CD14-positive monocyte (primary cell): ENCODE results near the gene FGD4. TPM values are rescaled to one million over a fixed set of nuclear protein-coding genes. Genes with fewer than 3 reads are reported as not detected.

Experiments used
- DNase-seq, 3 donors: peaks; one replicate each; pipeline ENCODE4 v3.0.0-alpha.2; 2011 to 2022
- H2AFZ ChIP-seq: 2 replicates; pipeline ENCODE4 v1.6.0; 2012; ENCODE audit warnings: mild to moderate bottlenecking, low read depth, low read length, inconsistent platforms; ENCODE audit not compliant: insufficient read depth, poor library complexity, severe bottlenecking
- H3K27ac ChIP-seq, 2 donors: 1 replicate in 1 of 2; 2 replicates in 1 of 2; pipeline ENCODE4 v1.5.1; 2012 to 2013; ENCODE audit warnings: low read length in 2 of 2, control low read depth in 1 of 2, inconsistent platforms in 1 of 2, low read depth in 1 of 2, mild to moderate bottlenecking in 1 of 2
- H3K27me3 ChIP-seq, 2 donors: one replicate each; pipeline versions ENCODE4 v1.6.0 to v1.6.1; 2011 to 2013; ENCODE audit warnings: low read length in 2 of 2; ENCODE audit not compliant: control insufficient read depth in 2 of 2, insufficient read depth in 2 of 2
- H3K36me3 ChIP-seq, 2 donors: replicated peaks in 1 of 2; 1 replicate in 1 of 2; 2 replicates in 1 of 2; pipeline versions ENCODE4 v1.5.1 to v1.6.1; 2012 to 2013; ENCODE audit warnings: low read length in 2 of 2, control low read depth in 1 of 2, inconsistent platforms in 1 of 2, mild to moderate bottlenecking in 1 of 2; ENCODE audit not compliant: insufficient read depth in 2 of 2, control insufficient read depth in 1 of 2
- H3K4me1 ChIP-seq, 2 donors: 1 replicate in 1 of 2; 2 replicates in 1 of 2; pipeline versions ENCODE4 v1.5.1 to v1.6.1; 2012 to 2013; ENCODE audit warnings: low read length in 2 of 2, control low read depth in 1 of 2, inconsistent platforms in 1 of 2, mild to moderate bottlenecking in 1 of 2, moderate library complexity in 1 of 2; ENCODE audit not compliant: insufficient read depth in 2 of 2, control insufficient read depth in 1 of 2
- H3K4me2 ChIP-seq: replicated peaks from 2 replicates; pipeline ENCODE3; 2012; ENCODE audit warnings: low read length, moderate library complexity, mild to moderate bottlenecking; ENCODE audit not compliant: poor library complexity, severe bottlenecking; ENCODE audit errors: extremely low read depth
- H3K4me3 ChIP-seq, 3 experiments: fragments of 200-600 bp in 1 of 3; sonication (generic) in 1 of 3; replicated peaks in 1 of 3; 1 replicate in 2 of 3; 2 replicates in 1 of 3; pipeline ENCODE4 v1.5.1; 2011 to 2013; ENCODE audit warnings: low read length in 3 of 3, mild to moderate bottlenecking in 3 of 3, control low read depth in 2 of 3, low read depth in 2 of 3, inconsistent platforms in 1 of 3, moderate library complexity in 1 of 3
- H3K79me2 ChIP-seq: 2 replicates; pipeline ENCODE4 v1.6.0; 2012; ENCODE audit warnings: mild to moderate bottlenecking, control low read depth, inconsistent platforms, low read length, moderate library complexity; ENCODE audit not compliant: insufficient read depth
- H3K9ac ChIP-seq: 2 replicates; pipeline ENCODE4 v1.6.0; 2017; ENCODE audit warnings: low read length, mild to moderate bottlenecking; ENCODE audit not compliant: insufficient read depth, poor library complexity, severe bottlenecking
- H3K9me3 ChIP-seq, 2 donors: replicated peaks in 1 of 2; 1 replicate in 1 of 2; 2 replicates in 1 of 2; pipeline versions ENCODE4 v1.5.1 to v1.6.1; 2012 to 2013; ENCODE audit warnings: low read length in 2 of 2, control low read depth in 1 of 2; ENCODE audit not compliant: control insufficient read depth in 1 of 2, insufficient read depth in 1 of 2
- H4K20me1 ChIP-seq: 2 replicates; pipeline ENCODE4 v1.6.0; 2012; ENCODE audit warnings: mild to moderate bottlenecking, low read length, control low read depth, moderate library complexity; ENCODE audit not compliant: insufficient read depth
- H3K27ac Mint-ChIP-seq, 7 donors: one replicate each; pipeline ENCODE4 v1.8.0; 2020; ENCODE audit warnings: mild to moderate bottlenecking in 7 of 7, mixed read lengths in 7 of 7, moderate library complexity in 6 of 7, inconsistent platforms in 2 of 7
- H3K27me3 Mint-ChIP-seq, 3 donors: one replicate each; pipeline ENCODE4 v1.8.0; 2021 to 2022; ENCODE audit warnings: low read depth in 3 of 3, mild to moderate bottlenecking in 3 of 3, mixed read lengths in 3 of 3, moderate library complexity in 3 of 3, inconsistent platforms in 1 of 3
- H3K36me3 Mint-ChIP-seq, 2 donors: one replicate each; pipeline ENCODE4 v1.8.0; 2020; ENCODE audit warnings: mixed read lengths in 2 of 2, inconsistent platforms in 1 of 2, mild to moderate bottlenecking in 1 of 2
- H3K4me1 Mint-ChIP-seq: one replicate; pipeline ENCODE4 v1.8.0; 2020; ENCODE audit warnings: mild to moderate bottlenecking, mixed read lengths
- H3K4me3 Mint-ChIP-seq, 2 donors: one replicate each; pipeline ENCODE4 v1.8.0; 2020; ENCODE audit warnings: mild to moderate bottlenecking in 2 of 2, mixed read lengths in 2 of 2, moderate library complexity in 1 of 2
- H3K9me3 Mint-ChIP-seq, 7 donors: one replicate each; pipeline ENCODE4 v1.8.0; 2020 to 2022; ENCODE audit warnings: mixed read lengths in 7 of 7, mild to moderate bottlenecking in 6 of 7, moderate library complexity in 6 of 7, inconsistent platforms in 2 of 7
- WGBS: methylation state at CpG from one replicate; pipeline ENCODE4 v1.1.5; 2013; ENCODE audit warnings: missing lambda C conversion rate; ENCODE audit not compliant: insufficient coverage; 5-methylcytosine and 5-hydroxymethylcytosine counted together
- intact Hi-C, 2 donors: fragments of 100-400 bp; cut with micrococcal nuclease; formaldehyde crosslinking; loops; one replicate each; pipeline versions ENCODE4 v1.15.0 to v1.15.1; 2023
- polyA plus RNA-seq, 3 donors: library from polyadenylated mRNA; depleted of rRNA in 1 of 3; unstranded in 2 of 3; stranded (reverse) in 1 of 3; fragments of 300-500 nt in 2 of 3; fragments of >200 nt in 1 of 3; fragmentation: Illumina TruSeq in 2 of 3; gene quantifications; 1 replicate in 2 of 3; 2 replicates in 1 of 3; pipeline ENCODE4 v1.2.3, GENCODE V29; 2012 to 2021
- TF ChIP-seq, protein P1 (sequence below): fragments of 200-600 bp; IDR thresholded peaks from one replicate; pipeline ENCODE4 v1.8.0; 2022; ENCODE audit warnings: antibody characterized with exemption, mild to moderate bottlenecking

The FGD4 gene
- polyA plus RNA-seq, 3 donors, result 5.3 to 34.4 (median 6.0) TPM

- Mint-ChIP-seq H3K36me3 (peaks cover 76 to 89% of the 10 kb centered on the region in 2 donors), H3K4me1 (no peaks in the 10 kb centered on the region), H3K9me3 (peaks cover 3 to 12% (median 7%) of the 10 kb centered on the region in 7 donors), H3K27me3 (no peaks in the 10 kb centered on the region), H3K4me3 (no peak overlapping the region), H3K27ac (no peak overlapping the region)
- Histone ChIP-seq H3K4me1 (no peaks in the 10 kb centered on the region), H2AFZ (no peak overlapping the region), H3K4me2 (no peak overlapping the region), H3K79me2 (no peaks in the 10 kb centered on the region), H3K9ac (no peak overlapping the region), H4K20me1 (peaks cover 6% of the 10 kb centered on the region), H3K27ac (no peak overlapping the region), H3K9me3 (peaks cover 0 to 10% of the 10 kb centered on the region in 2 donors), H3K4me3 (no peak overlapping the region), H3K27me3 (no peaks in the 10 kb centered on the region), H3K36me3 (peaks cover 87 to 99% of the 10 kb centered on the region in 2 donors)
- intact Hi-C loops, result no loop called here
- TF ChIP-seq, protein P1, sequence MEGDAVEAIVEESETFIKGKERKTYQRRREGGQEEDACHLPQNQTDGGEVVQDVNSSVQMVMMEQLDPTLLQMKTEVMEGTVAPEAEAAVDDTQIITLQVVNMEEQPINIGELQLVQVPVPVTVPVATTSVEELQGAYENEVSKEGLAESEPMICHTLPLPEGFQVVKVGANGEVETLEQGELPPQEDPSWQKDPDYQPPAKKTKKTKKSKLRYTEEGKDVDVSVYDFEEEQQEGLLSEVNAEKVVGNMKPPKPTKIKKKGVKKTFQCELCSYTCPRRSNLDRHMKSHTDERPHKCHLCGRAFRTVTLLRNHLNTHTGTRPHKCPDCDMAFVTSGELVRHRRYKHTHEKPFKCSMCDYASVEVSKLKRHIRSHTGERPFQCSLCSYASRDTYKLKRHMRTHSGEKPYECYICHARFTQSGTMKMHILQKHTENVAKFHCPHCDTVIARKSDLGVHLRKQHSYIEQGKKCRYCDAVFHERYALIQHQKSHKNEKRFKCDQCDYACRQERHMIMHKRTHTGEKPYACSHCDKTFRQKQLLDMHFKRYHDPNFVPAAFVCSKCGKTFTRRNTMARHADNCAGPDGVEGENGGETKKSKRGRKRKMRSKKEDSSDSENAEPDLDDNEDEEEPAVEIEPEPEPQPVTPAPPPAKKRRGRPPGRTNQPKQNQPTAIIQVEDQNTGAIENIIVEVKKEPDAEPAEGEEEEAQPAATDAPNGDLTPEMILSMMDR, result no peak
- no CpG with 5 or more reads among the region's 6 CpGs for WGBS
- no peak for DNase-seq
These were observed 242.0 kb downstream of the FGD4 start for GRCh38 chr12:32641287-32641901.

- H2AFZ ChIP-seq, result no peak overlapping the region
- no peaks in the 10 kb centered on the region for H3K4me1 ChIP-seq
- H3K4me3 ChIP-seq, result no peak overlapping the region
- no peaks in the 10 kb centered on the region for H3K9me3 Mint-ChIP-seq
- no CpG with 5 or more reads among the region's 2 CpGs for WGBS
- TF ChIP-seq, protein P1, result no peak
- H3K36me3 ChIP-seq, result peaks cover 59 to 76% of the 10 kb centered on the region in 2 donors
- no peaks in the 10 kb centered on the region for H3K27me3 ChIP-seq
- no peak overlapping the region for H3K27ac ChIP-seq
- H3K9ac ChIP-seq, result no peak overlapping the region
- no peak for DNase-seq
- H4K20me1 ChIP-seq, result peaks cover 6% of the 10 kb centered on the region
- no peaks in the 10 kb centered on the region for H3K4me1 Mint-ChIP-seq
- no peak overlapping the region for H3K4me2 ChIP-seq
- H3K4me3 Mint-ChIP-seq, result no peak overlapping the region
- no peaks in the 10 kb centered on the region for H3K9me3 ChIP-seq
- H3K36me3 Mint-ChIP-seq, result peaks cover 51 to 64% of the 10 kb centered on the region in 2 donors
- intact Hi-C loops, result no loop called here
- peak overlapping the region in 2 of 7 donors; percentile 7 to 61 for H3K27ac Mint-ChIP-seq
- H3K79me2 ChIP-seq, result no peaks in the 10 kb centered on the region
- H3K27me3 Mint-ChIP-seq, result peaks cover 0 to 1% (median 0%) of the 10 kb centered on the region in 3 donors
These were observed 245.1 kb downstream of the FGD4 start for GRCh38 chr12:32644431-32644830.
